ENCODE results near the gene SCAMP5. TPM values are rescaled to one million over a fixed set of nuclear protein-coding genes. Genes with fewer than 3 reads are reported as not detected.

The SCAMP5 gene
- total RNA-seq, 1 experiment from 2014 or later, result 70.1 TPM

DNA sequence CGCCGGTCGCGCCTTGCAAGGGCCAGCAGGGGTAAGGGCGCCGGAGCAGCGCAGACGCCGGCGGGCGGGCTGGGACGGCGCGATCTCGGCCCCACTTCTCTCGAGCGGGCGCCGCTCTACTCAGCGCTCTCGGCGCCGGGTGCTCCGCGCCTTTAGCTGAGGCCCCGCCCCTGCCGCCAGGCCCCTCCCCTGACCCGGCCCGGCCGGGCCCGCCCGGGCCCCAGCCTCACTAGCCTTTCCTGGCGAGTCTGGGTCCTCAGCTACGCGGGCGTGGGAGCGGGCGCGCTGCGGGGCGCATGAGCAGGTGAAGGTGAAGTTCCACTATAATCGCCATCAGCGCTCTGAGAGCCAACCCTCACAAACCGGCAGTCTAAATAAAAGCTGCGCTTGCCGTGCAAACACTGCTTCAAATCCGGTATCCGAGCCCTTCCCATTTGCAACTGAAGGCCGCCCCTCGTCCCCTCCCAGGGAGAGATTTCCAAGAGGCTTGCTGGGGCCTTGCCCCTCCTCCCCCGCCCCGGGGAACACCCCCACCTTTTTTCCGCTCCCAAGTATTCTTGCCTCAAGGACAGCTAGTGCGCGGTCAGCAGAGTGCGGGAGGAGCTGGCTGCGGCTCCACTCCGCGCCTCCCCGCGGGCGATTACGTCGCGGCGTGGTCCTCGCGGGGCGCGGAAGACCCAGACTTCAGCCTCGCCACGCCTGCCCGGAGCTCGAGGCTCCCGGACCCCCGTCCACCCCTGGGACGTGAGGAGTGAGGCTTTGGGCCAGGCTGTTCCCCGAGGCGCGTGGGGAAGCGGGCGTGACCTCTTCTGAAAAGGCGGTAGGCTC lies 38.5 kb upstream of the SCAMP5 start, which contains the start of gene RPP25 (continued):
- TF ChIP-seq, protein P1, sequence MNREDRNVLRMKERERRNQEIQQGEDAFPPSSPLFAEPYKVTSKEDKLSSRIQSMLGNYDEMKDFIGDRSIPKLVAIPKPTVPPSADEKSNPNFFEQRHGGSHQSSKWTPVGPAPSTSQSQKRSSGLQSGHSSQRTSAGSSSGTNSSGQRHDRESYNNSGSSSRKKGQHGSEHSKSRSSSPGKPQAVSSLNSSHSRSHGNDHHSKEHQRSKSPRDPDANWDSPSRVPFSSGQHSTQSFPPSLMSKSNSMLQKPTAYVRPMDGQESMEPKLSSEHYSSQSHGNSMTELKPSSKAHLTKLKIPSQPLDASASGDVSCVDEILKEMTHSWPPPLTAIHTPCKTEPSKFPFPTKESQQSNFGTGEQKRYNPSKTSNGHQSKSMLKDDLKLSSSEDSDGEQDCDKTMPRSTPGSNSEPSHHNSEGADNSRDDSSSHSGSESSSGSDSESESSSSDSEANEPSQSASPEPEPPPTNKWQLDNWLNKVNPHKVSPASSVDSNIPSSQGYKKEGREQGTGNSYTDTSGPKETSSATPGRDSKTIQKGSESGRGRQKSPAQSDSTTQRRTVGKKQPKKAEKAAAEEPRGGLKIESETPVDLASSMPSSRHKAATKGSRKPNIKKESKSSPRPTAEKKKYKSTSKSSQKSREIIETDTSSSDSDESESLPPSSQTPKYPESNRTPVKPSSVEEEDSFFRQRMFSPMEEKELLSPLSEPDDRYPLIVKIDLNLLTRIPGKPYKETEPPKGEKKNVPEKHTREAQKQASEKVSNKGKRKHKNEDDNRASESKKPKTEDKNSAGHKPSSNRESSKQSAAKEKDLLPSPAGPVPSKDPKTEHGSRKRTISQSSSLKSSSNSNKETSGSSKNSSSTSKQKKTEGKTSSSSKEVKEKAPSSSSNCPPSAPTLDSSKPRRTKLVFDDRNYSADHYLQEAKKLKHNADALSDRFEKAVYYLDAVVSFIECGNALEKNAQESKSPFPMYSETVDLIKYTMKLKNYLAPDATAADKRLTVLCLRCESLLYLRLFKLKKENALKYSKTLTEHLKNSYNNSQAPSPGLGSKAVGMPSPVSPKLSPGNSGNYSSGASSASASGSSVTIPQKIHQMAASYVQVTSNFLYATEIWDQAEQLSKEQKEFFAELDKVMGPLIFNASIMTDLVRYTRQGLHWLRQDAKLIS (CRISPR knock-in tag; IDR thresholded peaks at IDR 0.05; ENCODE audit: borderline replicate concordance), result 0 out of 2 replicates have a peak, but pooled peaks have one; percentile 18
- TF ChIP-seq USF1 (CRISPR knock-in tag; IDR thresholded peaks at IDR 0.05) (0 out of 2 replicates have a peak, but pooled peaks have one; percentile 20), GTF2I (CRISPR knock-in tag; conservative IDR thresholded peaks at IDR 0.05) (no peak), ESRRA (CRISPR knock-in tag; IDR thresholded peaks at IDR 0.05; ENCODE audit: borderline replicate concordance) (peak; percentile 43; the same call in 1 of the 2 replicates), SMAD3 (CRISPR knock-in tag; IDR thresholded peaks at IDR 0.05; ENCODE audit: borderline replicate concordance) (peak; percentile 63)

DNA sequence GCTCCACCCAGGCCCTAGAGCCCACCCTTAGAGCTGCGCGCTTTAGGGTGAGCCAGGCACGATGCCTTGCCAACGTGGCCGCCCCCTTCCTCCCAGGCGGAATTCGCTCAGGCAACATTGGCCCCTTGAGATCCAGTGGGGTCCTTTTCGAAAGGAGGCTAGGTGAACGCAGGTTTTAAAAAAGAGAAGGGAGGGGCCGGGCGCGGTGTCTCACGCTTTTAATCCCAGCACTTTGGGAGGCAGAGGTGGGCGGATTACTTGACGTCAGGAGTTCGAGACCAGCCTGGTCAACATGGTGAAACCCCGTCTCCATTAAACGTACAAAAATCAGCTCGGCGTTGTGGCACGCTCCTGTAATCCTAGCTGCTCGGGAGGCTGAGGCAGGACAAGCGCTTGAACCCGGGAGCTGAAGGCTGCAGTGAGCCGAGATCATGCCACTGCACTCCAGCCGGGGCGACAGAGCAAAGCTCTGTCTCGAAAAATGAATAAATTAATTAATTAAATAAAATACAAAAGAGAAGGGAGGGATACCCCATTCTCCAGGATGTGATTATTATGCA lies 37.8 kb upstream of the SCAMP5 start:
- H3K9me3 Mint-ChIP-seq, result no peaks in the 10 kb centered on the region
- no peaks in the 10 kb centered on the region for H3K36me3 Mint-ChIP-seq
- H3K27ac Mint-ChIP-seq, result no peak overlapping the region
- POLR2A ChIA-PET, result interaction anchor here (0.6 to 2.1 kb wide), 4 partner anchors 31 to 79 kb away, joined by 3 to 14 read pairs (median 4); partner anchors contain the start of gene SCAMP5
- DNase-seq (ENCODE audit: low spot score), result peak; percentile 50
- H3K4me3 Mint-ChIP-seq, result peak overlapping the region; percentile 88
- peaks cover 36% of the 10 kb centered on the region for H3K4me1 Mint-ChIP-seq
- CTCF ChIA-PET, result interaction anchor here (0.8 to 4.0 kb wide), 16 partner anchors 11 to 350 kb away, joined by 3 to 24 read pairs (median 5); partner anchors contain the start of genes C15orf39, CPLX3, PPCDC and SCAMP5
- ATAC-seq, result no peak; the same call in 1 of the 2 replicates
- peaks cover 56% of the 10 kb centered on the region for H3K27me3 Mint-ChIP-seq (ENCODE audit: low read depth)
- TF ChIP-seq, protein P2, sequence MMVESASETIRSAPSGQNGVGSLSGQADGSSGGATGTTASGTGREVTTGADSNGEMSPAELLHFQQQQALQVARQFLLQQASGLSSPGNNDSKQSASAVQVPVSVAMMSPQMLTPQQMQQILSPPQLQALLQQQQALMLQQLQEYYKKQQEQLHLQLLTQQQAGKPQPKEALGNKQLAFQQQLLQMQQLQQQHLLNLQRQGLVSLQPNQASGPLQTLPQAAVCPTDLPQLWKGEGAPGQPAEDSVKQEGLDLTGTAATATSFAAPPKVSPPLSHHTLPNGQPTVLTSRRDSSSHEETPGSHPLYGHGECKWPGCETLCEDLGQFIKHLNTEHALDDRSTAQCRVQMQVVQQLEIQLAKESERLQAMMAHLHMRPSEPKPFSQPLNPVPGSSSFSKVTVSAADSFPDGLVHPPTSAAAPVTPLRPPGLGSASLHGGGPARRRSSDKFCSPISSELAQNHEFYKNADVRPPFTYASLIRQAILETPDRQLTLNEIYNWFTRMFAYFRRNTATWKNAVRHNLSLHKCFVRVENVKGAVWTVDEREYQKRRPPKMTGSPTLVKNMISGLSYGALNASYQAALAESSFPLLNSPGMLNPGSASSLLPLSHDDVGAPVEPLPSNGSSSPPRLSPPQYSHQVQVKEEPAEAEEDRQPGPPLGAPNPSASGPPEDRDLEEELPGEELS (CRISPR knock-in tag; IDR thresholded peaks at IDR 0.05), result peak; percentile 60; the same call in 1 of the 2 replicates
- TF ChIP-seq, protein P3, sequence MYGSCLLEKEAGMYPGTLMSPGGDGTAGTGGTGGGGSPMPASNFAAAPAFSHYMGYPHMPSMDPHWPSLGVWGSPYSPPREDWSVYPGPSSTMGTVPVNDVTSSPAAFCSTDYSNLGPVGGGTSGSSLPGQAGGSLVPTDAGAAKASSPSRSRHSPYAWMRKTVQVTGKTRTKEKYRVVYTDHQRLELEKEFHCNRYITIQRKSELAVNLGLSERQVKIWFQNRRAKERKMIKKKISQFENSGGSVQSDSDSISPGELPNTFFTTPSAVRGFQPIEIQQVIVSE (CRISPR knock-in tag; IDR thresholded peaks at IDR 0.05; ENCODE audit: borderline replicate concordance), result no peak
- TF ChIP-seq TP53 (CRISPR knock-in tag; IDR thresholded peaks at IDR 0.05) (peak; percentile 67; the same call in 1 of the 2 replicates), ESRRA (CRISPR knock-in tag; IDR thresholded peaks at IDR 0.05; ENCODE audit: borderline replicate concordance) (0 out of 2 replicates have a peak, but pooled peaks have one; percentile 22), NR2C2 (CRISPR knock-in tag; IDR thresholded peaks at IDR 0.05) (0 out of 2 replicates have a peak, but pooled peaks have one; percentile 4), ZNF671 (CRISPR knock-in tag; IDR thresholded peaks at IDR 0.05) (no peak)

- Mint-ChIP-seq H3K4me1 (peaks cover 36% of the 10 kb centered on the region), H3K27ac (peak overlapping the region; percentile 72; the same call in 1 of the 2 replicates), H3K27me3 (ENCODE audit: low read depth) (peaks cover 59% of the 10 kb centered on the region), H3K36me3 (no peaks in the 10 kb centered on the region), H3K9me3 (no peaks in the 10 kb centered on the region), H3K4me3 (peak overlapping the region; percentile 88)
- peak; percentile 17 for ATAC-seq
- peak; percentile 50 for DNase-seq (ENCODE audit: low spot score)
- CTCF ChIA-PET, result interaction anchor here (0.5 to 3.7 kb wide), 12 partner anchors 8 to 457 kb away, joined by 3 to 23 read pairs (median 5); partner anchors contain the start of genes C15orf39 and SCAMP5
- TF ChIP-seq PRDM15 (CRISPR knock-in tag; IDR thresholded peaks at IDR 0.05) (peak; percentile 13; the same call in 1 of the 2 replicates), ZNF671 (CRISPR knock-in tag; IDR thresholded peaks at IDR 0.05) (no peak), TEAD1 (CRISPR knock-in tag; IDR thresholded peaks at IDR 0.05) (peak; percentile 25; the same call in 1 of the 2 replicates)
- POLR2A ChIA-PET, result interaction anchor here (0.6 to 2.0 kb wide), 4 partner anchors 8 to 260 kb away, joined by 3 to 6 read pairs (median 3); partner anchors contain the start of gene SCAMP5
These were observed 36.9 kb upstream of the SCAMP5 start for GRCh38 chr15:74958320-74958907.

All from WTC11 (cell line).